H1 (cell line): ENCODE measurements around the gene TMEM176B.

Source experiments
- CBX8 ChIP-seq: fragments of 300-800, 300-1000 bp; sonication (generic); IDR thresholded peaks from 2 replicates; pipeline ENCODE4 v1.7.1; 2016; ENCODE audit warnings: low read depth, low read length, borderline replicate concordance
- EZH2 ChIP-seq: fragments of 200-600 bp; sonication (generic); IDR thresholded peaks from 2 replicates; pipeline ENCODE4 v1.7.1; 2012; ENCODE audit warnings: low read depth, mild to moderate bottlenecking, moderate library complexity, low read length, inconsistent platforms; ENCODE audit not compliant: severe bottlenecking
- HDAC6 ChIP-seq: IDR thresholded peaks from one replicate; pipeline ENCODE4 v1.7.1; 2012; ENCODE audit warnings: low read depth, mild to moderate bottlenecking, inconsistent platforms, low read length, moderate library complexity
- POLR2A ChIP-seq, 2 experiments: IDR thresholded peaks; 1 replicate in 1 of 2; 2 replicates in 1 of 2; pipeline ENCODE4 v1.6.1; 2011; ENCODE audit warnings: low read depth in 2 of 2, low read length in 2 of 2, mild to moderate bottlenecking in 2 of 2; ENCODE audit errors: control extremely low read depth in 1 of 2
- POLR2AphosphoS5 ChIP-seq: IDR thresholded peaks from 2 replicates; pipeline ENCODE4 v1.6.1; 2011; ENCODE audit warnings: low read depth, low read length
- SIRT6 ChIP-seq: IDR thresholded peaks from one replicate; pipeline ENCODE4 v1.7.1; 2012; ENCODE audit warnings: low read length, inconsistent platforms
- SP1 ChIP-seq: IDR thresholded peaks from 2 replicates; pipeline ENCODE4 v1.6.1; 2011; ENCODE audit warnings: low read depth, low read length
- TAF1 ChIP-seq: IDR thresholded peaks from 2 replicates; pipeline ENCODE4 v1.6.1; 2011; ENCODE audit warnings: mild to moderate bottlenecking, low read depth, low read length
- YY1 ChIP-seq: IDR thresholded peaks from 2 replicates; pipeline ENCODE4 v1.6.1; 2011; ENCODE audit warnings: low read depth, mild to moderate bottlenecking, low read length
- ZNF274 ChIP-seq: IDR thresholded peaks from 2 replicates; pipeline ENCODE4 v1.7.0; 2012; ENCODE audit warnings: low read length, borderline replicate concordance; ENCODE audit errors: extremely low read depth
- TF ChIP-seq, protein P1 (sequence below), 3 experiments: IDR thresholded peaks; 1 replicate in 2 of 3; 2 replicates in 1 of 3; pipeline versions ENCODE4 v1.5.1 to v1.6.1; 2011; ENCODE audit warnings: low read length in 3 of 3, mild to moderate bottlenecking in 3 of 3, inconsistent platforms in 2 of 3, low read depth in 1 of 3, moderate library complexity in 1 of 3; ENCODE audit not compliant: insufficient read depth in 1 of 3; ENCODE audit errors: control extremely low read depth in 1 of 3

DNA sequence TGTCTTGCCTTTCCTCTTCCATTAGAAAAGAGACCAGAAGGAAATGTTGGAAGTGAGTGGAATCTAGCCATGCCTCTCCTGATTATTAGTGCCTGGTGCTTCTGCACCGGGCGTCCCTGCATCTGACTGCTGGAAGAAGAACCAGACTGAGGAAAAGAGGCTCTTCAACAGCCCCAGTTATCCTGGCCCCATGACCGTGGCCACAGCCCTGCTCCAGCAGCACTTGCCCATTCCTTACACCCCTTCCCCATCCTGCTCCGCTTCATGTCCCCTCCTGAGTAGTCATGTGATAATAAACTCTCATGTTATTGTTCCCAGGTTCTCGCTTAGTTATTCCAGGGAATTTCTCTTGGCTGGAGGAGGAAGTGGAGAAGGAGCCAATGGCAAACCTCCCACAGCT is 4.6 kb upstream of the TMEM176B start:
- TF ChIP-seq HDAC6: no peak
- no peak for TF ChIP-seq POLR2AphosphoS5
- TF ChIP-seq, protein P1, sequence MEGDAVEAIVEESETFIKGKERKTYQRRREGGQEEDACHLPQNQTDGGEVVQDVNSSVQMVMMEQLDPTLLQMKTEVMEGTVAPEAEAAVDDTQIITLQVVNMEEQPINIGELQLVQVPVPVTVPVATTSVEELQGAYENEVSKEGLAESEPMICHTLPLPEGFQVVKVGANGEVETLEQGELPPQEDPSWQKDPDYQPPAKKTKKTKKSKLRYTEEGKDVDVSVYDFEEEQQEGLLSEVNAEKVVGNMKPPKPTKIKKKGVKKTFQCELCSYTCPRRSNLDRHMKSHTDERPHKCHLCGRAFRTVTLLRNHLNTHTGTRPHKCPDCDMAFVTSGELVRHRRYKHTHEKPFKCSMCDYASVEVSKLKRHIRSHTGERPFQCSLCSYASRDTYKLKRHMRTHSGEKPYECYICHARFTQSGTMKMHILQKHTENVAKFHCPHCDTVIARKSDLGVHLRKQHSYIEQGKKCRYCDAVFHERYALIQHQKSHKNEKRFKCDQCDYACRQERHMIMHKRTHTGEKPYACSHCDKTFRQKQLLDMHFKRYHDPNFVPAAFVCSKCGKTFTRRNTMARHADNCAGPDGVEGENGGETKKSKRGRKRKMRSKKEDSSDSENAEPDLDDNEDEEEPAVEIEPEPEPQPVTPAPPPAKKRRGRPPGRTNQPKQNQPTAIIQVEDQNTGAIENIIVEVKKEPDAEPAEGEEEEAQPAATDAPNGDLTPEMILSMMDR (IDR thresholded peaks at IDR 0.05; ENCODE audit: control extremely low read depth in 1 of 3, insufficient read depth in 1 of 3, low read depth in 1 of 3, low read length in 3 of 3): no peak
- no peak for TF ChIP-seq CBX8
- TF ChIP-seq POLR2A (IDR thresholded peaks at IDR 0.05; ENCODE audit: control extremely low read depth in 1 of 2, low read depth in 2 of 2, low read length in 2 of 2): no peak
- no peak for TF ChIP-seq ZNF274
- TF ChIP-seq SIRT6: no peak
- no peak for TF ChIP-seq YY1
- TF ChIP-seq TAF1: no peak
- no peak for TF ChIP-seq SP1
- TF ChIP-seq EZH2: no peak
